ENCODE measurements around the gene ART1. TPM values are rescaled to one million over a fixed set of nuclear protein-coding genes. Genes with fewer than 3 reads are reported as not detected.
"Not testable (repeated sequence)": the region's sequence is repeated elsewhere in the genome, so short reads cannot be mapped to it uniquely, and the experiment has no call there.

ART1 gene
- total and polyA plus RNA-seq, 2 experiments from 2014 or later: 0.30 TPM; not detected in 1

- peaks cover 6% of the 10 kb centered on the region for H3K4me1 ChIP-seq (ENCODE audit: low read depth)
- no peaks in the 10 kb centered on the region for H3K27me3 ChIP-seq
- peak within 1 kb of the TSS; percentile 43 for H3K4me3 ChIP-seq
- no peak for DNase-seq (ENCODE audit: low read depth in 1 of 2, low spot score in 1 of 2)
- TF ChIP-seq CTCF (IDR thresholded peaks at IDR 0.05; ENCODE audit: low read depth, low read length): no peak
- H3K36me3 ChIP-seq: no peaks in the 10 kb centered on the region
- H3K27ac ChIP-seq: peak within 1 kb of the TSS; percentile 92
- no peaks in the 10 kb centered on the region for H3K9me3 ChIP-seq (ENCODE audit: low read depth)
Observed at GRCh38 chr11:3641701-3642070, 3.2 kb upstream of the ART1 start, which contains the start of gene ART5. ART5 (minus strand) TSS chr11:3641992; CDS start chr11:3641862, 130 bp downstream.

- peak; percentile 86 to 97 for DNase-seq (ENCODE audit: low read depth in 1 of 2, low spot score in 1 of 2)
- TF ChIP-seq CTCF (IDR thresholded peaks at IDR 0.05; ENCODE audit: low read depth, low read length): no peak
- Histone ChIP-seq H3K9me3 (ENCODE audit: low read depth) (no peaks in the 10 kb centered on the region), H3K36me3 (no peaks in the 10 kb centered on the region), H3K27me3 (no peaks in the 10 kb centered on the region), H3K4me3 (peak overlapping the region; percentile 43), H3K4me1 (ENCODE audit: low read depth) (peaks cover 6% of the 10 kb centered on the region), H3K27ac (peak overlapping the region; percentile 92)
Observed at GRCh38 chr11:3642071-3642951, 2.6 kb upstream of the ART1 start.

GRCh38 chr11:3643102-3643546 lies 1.8 kb upstream of the ART1 start:
- not testable (repeated sequence) for H3K9me3 ChIP-seq (ENCODE audit: low read depth); H3K27me3 ChIP-seq; H3K36me3 ChIP-seq; H3K4me1 ChIP-seq (ENCODE audit: low read depth)
- Histone ChIP-seq H3K27ac (peak overlapping the region; percentile 92), H3K4me3 (peak overlapping the region; percentile 43)
- DNase-seq (ENCODE audit: low read depth in 1 of 2, low spot score in 1 of 2): peak in 1 of 2 donors; percentile 11

GRCh38 chr11:3645552-3645951 lies 624 bp downstream of the ART1 start:
- Histone ChIP-seq H3K9me3 (ENCODE audit: low read depth) (no peaks in the 10 kb centered on the region), H3K4me3 (no peak overlapping the region), H3K36me3 (no peaks in the 10 kb centered on the region), H3K27me3 (no peaks in the 10 kb centered on the region), H3K4me1 (ENCODE audit: low read depth) (peaks cover 6% of the 10 kb centered on the region), H3K27ac (no peak overlapping the region)
- TF ChIP-seq CTCF (IDR thresholded peaks at IDR 0.05; ENCODE audit: low read depth, low read length): no peak
- DNase-seq (ENCODE audit: low read depth in 1 of 2, low spot score in 1 of 2): no peak

GRCh38 chr11:3648843-3649242 lies 3.9 kb downstream of the ART1 start:
- not testable (repeated sequence) for H3K27me3 ChIP-seq; H3K4me1 ChIP-seq (ENCODE audit: low read depth); DNase-seq (ENCODE audit: low read depth in 1 of 2, low spot score in 1 of 2); H3K4me3 ChIP-seq; H3K27ac ChIP-seq; H3K9me3 ChIP-seq (ENCODE audit: low read depth); H3K36me3 ChIP-seq

GRCh38 chr11:3649374-3649773 lies 4.4 kb downstream of the ART1 start:
- H3K27me3 ChIP-seq; H3K4me1 ChIP-seq (ENCODE audit: low read depth); H3K4me3 ChIP-seq; H3K9me3 ChIP-seq (ENCODE audit: low read depth); DNase-seq (ENCODE audit: low read depth in 1 of 2, low spot score in 1 of 2); H3K27ac ChIP-seq; H3K36me3 ChIP-seq: not testable (repeated sequence)

- not testable (repeated sequence) for H3K4me1 ChIP-seq (ENCODE audit: low read depth); H3K36me3 ChIP-seq; DNase-seq (ENCODE audit: low read depth in 1 of 2, low spot score in 1 of 2); H3K9me3 ChIP-seq (ENCODE audit: low read depth); H3K4me3 ChIP-seq; H3K27me3 ChIP-seq; H3K27ac ChIP-seq
Observed at GRCh38 chr11:3652514-3652913, 7.6 kb downstream of the ART1 start.

Data from cardiac muscle cell (in vitro differentiated cells and primary cell).